HS-27A (cell line): ENCODE data around the gene CRADD.
"Not testable (repeated sequence)": the region's sequence is repeated elsewhere in the genome, so short reads cannot be mapped to it uniquely, and the experiment has no call there.

Source experiments
- DNase-seq: peaks from one replicate; pipeline ENCODE4 v3.0.0-alpha.2; 2012; ENCODE audit warnings: low read depth, missing footprints

CRADD gene

DNA sequence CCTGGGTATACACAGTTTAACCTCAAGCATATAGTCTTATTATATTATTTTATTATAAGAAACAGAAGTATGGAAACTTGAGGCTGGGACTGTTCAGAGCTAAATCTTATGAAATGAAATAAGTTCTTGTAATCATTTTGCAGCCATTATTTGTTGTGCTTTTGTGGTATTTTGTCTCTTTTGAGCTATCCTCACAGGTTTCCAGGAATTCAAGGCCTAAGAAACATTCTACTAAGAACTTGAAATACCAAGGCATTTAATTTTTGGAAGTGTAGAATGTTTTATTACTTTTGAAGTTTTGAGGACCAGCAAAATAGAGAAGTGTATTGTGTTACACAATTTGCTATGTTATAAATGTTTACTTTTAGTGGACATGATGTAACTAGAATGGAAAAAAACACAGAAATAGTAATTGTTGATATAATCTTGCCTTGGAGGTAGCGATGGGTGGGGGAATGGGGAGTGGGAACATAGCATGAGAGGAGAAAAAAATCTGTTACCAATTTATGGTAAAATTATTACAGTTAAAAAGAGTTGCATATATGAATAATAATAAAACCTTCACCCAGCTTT is 81.7 kb downstream of the CRADD start:
- no peak for DNase-seq

- DNase-seq, result no peak
Measured at GRCh38 chr12:93759512-93760081, 82.4 kb downstream of the CRADD start.

DNA sequence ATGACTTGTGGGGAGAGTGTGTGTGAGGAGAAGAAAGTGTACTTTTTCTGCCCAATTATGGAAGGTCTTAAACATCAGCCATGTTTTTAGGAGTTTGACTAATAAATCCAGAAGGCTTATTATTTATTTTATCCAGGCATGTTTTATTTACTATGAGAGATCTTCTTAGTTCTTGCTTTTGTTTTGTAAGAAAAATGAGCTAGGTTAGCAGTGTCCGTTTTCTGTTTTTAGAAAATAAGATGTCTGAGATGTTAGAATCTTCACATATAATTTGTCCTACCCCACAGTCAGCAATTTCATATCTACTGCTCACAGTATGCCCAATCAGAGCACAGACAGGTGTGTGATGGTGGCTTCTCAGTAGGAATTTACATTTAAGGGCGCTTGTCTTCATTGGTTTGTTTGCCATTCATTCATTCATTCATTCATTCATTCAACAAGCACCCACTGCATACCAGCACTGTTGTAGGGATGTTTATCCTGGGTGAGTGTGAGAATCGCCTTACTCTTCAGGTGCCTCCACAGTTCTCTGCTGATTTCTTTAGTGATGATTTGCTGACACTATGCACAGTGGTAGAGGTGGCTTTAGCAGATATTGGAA is 83.2 kb downstream of the CRADD start:
- no peak for DNase-seq

GRCh38 chr12:93762059-93762719 is 85.0 kb downstream of the CRADD start:
- DNase-seq, result no peak

GRCh38 chr12:93762912-93763553 is 85.9 kb downstream of the CRADD start:
- no peak for DNase-seq

DNA sequence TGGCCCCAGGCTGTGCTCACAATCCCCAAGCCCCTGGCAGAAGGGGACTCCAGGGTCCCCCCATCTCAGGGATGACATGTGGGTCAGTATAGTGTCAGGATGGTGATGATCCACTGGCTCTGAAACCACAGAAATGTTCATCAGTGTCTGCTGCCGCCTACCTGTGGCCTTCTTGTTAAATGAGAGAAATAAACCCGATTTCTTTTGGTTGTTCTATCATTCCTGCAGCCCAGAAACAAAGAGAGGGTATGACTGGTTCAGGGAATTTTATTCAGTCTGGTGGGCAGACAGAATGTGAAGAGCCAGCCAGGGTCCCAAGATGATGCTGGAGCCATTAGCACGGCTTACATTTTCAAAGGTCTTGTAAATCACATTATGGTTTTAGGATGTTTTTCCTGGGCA is 86.6 kb downstream of the CRADD start:
- no peak for DNase-seq

- DNase-seq, result no peak
Measured at GRCh38 chr12:93766371-93766770, 89.2 kb downstream of the CRADD start.

DNA sequence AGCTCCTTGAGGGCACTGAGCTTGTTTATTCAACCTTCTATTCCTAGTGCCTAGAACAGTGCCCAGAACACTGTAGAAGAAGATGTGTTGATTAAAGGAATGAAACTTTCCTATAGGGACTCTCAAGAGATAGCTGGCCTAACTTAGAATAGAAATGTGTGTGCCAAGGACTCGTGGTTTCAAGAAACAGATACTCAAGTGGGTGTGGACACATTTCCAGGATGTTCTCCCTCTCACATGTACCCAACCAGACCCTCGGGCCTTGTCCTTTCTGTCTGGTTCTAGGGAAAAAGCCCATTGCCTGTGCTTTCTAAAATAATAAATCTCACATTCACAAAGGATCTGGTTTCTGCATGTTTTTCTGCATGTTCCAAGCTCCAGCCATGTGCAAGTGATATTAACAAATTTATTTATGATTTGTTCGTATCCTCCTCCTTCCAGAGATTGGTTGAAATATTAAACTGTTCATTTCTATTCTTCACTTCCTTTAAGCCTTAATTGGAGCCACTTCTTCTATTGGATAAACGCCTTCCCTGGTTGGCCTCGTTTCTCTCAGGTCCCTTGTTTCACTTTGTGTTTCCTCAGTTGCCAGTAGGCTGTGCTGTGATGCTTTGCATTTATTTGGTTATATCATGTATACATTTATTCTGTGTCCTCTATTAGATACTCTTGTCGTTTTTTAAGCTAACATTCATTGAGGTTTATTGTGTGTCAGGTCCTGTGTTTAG is 89.8 kb downstream of the CRADD start:
- no peak for DNase-seq

DNA sequence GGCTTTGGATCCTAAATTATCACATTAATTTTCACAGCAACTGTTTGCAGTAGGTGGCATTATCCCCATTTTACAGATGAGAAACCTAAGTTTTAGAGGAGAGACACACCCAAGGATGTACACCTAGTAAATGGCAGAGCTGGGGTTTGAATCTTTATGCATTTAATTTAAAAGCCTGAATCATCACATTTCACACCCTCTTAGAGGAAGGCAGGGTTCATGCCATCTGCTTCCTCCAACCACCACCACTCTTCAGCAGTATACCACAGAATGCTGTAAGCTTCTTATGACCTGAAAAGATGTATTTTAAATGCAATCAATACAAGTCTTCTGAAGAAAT is 90.3 kb downstream of the CRADD start:
- DNase-seq, result no peak

- DNase-seq, result no peak
Measured at GRCh38 chr12:93772003-93772700, 95.0 kb downstream of the CRADD start.

DNA sequence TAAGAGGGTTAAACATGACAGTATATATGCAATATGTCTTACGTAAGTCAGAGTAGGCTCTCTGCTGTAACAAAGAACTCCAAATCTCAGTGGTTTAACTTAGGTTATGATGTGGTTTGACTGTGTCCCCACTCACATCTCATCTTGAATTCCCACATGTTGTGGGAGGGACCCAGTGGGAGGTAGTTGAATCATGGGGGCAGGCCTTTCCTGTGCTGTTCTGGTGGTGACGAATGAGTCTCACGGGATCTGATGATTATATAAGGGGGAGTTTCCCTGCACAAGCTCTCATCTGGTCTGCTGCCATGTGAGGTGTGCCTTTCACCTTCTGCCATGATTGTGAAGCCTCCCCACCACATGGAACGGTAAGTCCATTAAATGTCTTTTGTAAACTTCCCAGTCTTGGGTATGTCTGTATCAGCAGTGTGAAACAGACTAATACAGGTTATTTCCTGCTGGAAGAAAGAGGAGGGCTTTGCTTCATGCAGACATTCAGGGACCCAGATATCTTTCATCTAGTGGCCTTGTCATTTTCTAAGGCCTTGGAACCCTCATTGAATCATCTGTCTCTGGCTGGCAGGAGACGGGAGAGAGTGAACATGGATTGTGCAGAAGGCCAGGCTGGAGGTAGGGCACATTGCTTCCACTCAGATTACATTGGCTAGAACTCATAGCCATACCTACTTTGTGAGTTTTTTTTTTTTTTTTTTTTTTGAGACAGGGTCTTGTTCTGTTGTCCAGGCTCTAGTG is 96.1 kb downstream of the CRADD start:
- no peak for DNase-seq

- DNase-seq, result no peak
Measured at GRCh38 chr12:93776581-93777018, 99.4 kb downstream of the CRADD start.

- no peak for DNase-seq
Measured at GRCh38 chr12:93777254-93777653, 100.1 kb downstream of the CRADD start.

- DNase-seq, result no peak
Measured at GRCh38 chr12:93778306-93778705, 101.1 kb downstream of the CRADD start.

DNA sequence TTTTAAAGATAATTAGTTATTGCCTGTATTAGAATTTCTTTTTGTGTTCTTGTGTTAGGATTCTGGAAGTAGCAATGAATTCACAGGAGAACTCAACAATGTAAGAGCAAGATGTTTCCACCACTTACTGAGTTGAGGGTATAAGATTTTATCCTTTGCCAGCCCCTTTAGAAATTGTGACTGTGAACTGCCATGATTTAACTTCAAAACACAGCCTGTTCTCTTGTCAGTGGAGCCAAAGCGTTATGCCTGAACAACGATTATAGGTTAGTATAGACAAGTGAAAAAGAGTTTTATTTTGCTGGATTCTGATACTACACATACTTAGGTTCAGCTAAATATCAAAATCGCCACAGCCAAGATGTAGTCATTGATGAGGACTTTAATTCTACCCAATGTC is 101.6 kb downstream of the CRADD start:
- DNase-seq, result no peak

DNA sequence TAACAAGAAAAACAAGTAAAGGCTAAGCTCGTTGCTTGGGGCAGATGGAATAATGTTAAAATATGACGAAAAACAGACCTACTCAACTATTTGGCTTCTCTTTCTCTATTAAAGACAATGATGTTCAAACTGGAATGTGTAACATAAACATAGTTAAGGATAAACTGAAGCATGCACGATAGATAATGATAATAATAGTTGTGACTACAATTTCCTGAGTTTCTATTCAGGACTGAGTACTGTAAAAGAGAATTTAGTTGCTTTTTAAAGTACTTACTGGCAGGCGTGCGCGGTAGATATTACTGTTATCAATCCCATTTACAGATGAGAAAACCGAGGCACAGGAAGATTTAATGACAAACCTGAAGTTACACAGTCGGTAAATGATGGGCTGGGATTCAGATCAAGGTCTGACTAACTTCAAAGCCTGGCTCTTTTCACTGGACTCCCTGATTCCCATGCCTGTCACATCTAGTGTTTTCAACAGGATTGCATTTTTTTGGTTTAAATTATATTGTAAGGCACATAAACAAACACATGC is 103.0 kb downstream of the CRADD start:
- no peak for DNase-seq

DNA sequence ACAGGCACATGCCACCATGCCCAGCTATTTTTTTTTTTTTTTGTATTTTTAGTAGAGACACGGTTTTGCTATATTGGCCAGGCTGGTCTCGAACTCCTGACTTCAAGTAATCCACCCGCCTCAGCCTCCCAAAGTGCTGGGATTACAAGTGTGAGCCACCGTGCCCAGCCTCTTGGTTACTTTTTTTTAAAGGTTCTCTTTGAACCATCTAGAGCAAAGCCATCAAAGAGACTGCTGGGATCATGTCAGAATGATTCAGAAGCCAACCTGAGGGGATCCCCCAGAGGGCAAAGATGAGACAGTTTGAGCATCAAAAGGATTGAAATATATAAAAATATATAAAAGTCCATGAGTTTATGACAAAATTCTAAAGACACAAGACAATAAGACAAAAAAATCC is 103.7 kb downstream of the CRADD start:
- DNase-seq, result not testable (repeated sequence)

DNA sequence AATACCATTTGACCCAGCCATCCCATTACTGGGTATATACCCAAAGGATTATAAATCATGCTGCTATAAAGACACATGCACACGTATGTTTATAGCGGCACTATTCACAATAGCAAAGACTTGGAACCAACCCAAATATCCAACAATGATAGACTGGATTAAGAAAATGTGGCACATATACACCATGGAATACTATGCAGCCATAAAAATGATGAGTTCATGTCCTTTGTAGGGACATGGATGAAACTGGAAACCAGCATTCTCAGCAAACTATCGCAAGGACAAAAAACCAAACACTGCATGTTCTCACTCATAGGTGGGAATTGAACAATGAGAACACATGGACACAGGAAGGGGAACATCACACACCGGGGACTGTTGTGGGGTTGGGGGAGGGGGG is 104.8 kb downstream of the CRADD start:
- DNase-seq, result not testable (repeated sequence)

DNA sequence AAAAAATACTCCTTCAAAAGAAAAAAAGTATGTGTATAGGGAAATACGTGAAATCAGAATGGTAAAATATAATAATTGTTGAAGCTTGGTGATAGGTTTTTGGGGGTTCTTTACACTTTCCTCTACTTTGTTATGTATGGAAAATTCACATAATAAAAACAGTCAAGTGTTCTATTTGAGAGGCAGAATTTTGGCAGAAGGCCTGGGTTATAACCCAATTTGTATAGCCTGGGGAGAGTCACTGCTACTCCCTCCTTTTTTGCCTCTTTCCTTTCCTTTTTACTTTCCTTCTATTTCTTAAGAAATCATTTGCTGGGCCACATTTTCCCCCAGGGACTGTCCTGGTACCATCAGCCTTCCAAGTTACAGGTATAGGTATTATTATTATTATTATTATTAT is 105.7 kb downstream of the CRADD start:
- DNase-seq, result no peak

- no peak for DNase-seq
Measured at GRCh38 chr12:93783832-93784231, 106.7 kb downstream of the CRADD start.
